ENCODE results near the gene ZNF800.
A peak's percentile ranks its signal among the peaks of the same experiment; 100 is the strongest.
"Not testable (repeated sequence)": the region's sequence is repeated elsewhere in the genome, so short reads cannot be mapped to it uniquely, and the experiment has no call there.

ZNF800 gene

DNA sequence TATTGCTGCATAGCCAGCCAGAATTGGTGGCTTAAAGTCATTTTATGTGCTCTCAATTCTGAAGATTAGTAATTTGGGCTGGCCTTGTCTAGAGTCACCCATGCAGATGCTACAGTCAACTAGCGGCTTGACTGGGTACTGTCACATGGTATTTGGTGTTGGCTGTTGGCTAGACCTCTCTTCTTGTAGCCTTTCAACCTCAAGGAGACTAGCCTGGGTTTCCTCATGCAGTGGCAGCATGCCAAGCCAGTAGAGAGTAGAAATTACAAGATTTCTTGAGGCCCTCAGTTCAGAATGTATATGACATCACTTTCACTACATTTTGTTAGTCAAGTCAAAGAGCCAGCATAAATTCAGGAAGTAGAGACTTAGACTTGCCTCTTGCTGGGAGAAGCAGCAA lies 3.7 kb upstream of the ZNF800 start (continued):
- TF ChIP-seq, protein P1, sequence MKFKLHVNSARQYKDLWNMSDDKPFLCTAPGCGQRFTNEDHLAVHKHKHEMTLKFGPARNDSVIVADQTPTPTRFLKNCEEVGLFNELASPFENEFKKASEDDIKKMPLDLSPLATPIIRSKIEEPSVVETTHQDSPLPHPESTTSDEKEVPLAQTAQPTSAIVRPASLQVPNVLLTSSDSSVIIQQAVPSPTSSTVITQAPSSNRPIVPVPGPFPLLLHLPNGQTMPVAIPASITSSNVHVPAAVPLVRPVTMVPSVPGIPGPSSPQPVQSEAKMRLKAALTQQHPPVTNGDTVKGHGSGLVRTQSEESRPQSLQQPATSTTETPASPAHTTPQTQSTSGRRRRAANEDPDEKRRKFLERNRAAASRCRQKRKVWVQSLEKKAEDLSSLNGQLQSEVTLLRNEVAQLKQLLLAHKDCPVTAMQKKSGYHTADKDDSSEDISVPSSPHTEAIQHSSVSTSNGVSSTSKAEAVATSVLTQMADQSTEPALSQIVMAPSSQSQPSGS (tag by site-specific recombination; IDR thresholded peaks at IDR 0.05; ENCODE audit: low read depth): peak; percentile 84

DNA sequence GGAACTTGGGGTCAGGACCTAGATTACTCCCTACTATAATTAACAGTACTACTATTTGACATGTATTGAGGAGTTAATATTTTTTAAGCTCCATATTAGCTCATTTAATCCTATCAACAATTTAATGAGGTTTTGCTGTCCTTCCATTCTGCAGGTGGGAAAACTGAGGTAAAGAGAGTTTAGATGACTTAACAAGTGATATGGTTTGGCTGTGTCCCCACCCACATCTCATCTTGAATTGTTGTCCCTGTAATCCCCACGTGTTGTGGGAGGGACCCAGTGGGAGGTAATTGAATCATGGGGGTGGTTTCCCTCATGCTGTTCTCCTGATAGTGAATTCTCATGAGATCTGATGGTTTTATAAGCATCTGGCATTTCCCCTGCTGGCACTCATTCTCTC lies 2.6 kb upstream of the ZNF800 start:
- H3K9me3 ChIP-seq (ENCODE audit: control insufficient read depth, insufficient read depth, low read depth, low read length); H3K36me3 ChIP-seq (ENCODE audit: control insufficient read depth in 2 of 2, insufficient read depth in 1 of 2, low read length in 2 of 2); H3K27ac ChIP-seq (ENCODE audit: extremely low read depth, low read depth, low read length); H3K4me3 ChIP-seq (ENCODE audit: low read depth, low read length); H3K4me1 ChIP-seq (ENCODE audit: control insufficient read depth, insufficient read depth, low read length); POLR2A ChIA-PET: not testable (repeated sequence)
- CTCF ChIA-PET: interaction anchor here (1.0 kb wide), 1 partner anchor 9 kb away, joined by 3 read pairs; no protein-coding TSS in a partner anchor
- TF ChIP-seq SP2 (tag by site-specific recombination; IDR thresholded peaks at IDR 0.05): peak; percentile 13; the same call in 1 of the 2 replicates
- TF ChIP-seq ZFHX2 (tag by site-specific recombination; conservative IDR thresholded peaks at IDR 0.05): peak; percentile 98
- 0 out of 2 replicates have a peak, but pooled peaks have one; percentile 30 for TF ChIP-seq ZNF501 (tag by site-specific recombination; IDR thresholded peaks at IDR 0.05)
- peak; percentile 86 for TF ChIP-seq SP7 (tag by site-specific recombination; IDR thresholded peaks at IDR 0.05)
- TF ChIP-seq ZNF664 (tag by site-specific recombination; IDR thresholded peaks at IDR 0.05): peak; percentile 94
- peak; percentile 83 for TF ChIP-seq GLIS1 (tag by site-specific recombination; IDR thresholded peaks at IDR 0.05)
- peak; percentile 35; the same call in 1 of the 2 replicates for TF ChIP-seq KLF1 (tag by site-specific recombination; IDR thresholded peaks at IDR 0.05)
- TF ChIP-seq ZXDB (tag by site-specific recombination; IDR thresholded peaks at IDR 0.05): 0 out of 2 replicates have a peak, but pooled peaks have one; percentile 28
- TF ChIP-seq EGR2 (tag by site-specific recombination; IDR thresholded peaks at IDR 0.05; ENCODE audit: low read depth): peak; percentile 97
- TF ChIP-seq, protein P2, sequence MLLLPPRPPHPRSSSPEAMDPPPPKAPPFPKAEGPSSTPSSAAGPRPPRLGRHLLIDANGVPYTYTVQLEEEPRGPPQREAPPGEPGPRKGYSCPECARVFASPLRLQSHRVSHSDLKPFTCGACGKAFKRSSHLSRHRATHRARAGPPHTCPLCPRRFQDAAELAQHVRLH (tag by site-specific recombination; IDR thresholded peaks at IDR 0.05): peak; percentile 60; the same call in 1 of the 2 replicates
- peak; percentile 86 for TF ChIP-seq ZIC2 (tag by site-specific recombination; IDR thresholded peaks at IDR 0.05)
- TF ChIP-seq MZF1 (tag by site-specific recombination; IDR thresholded peaks at IDR 0.05; ENCODE audit: borderline replicate concordance): peak; percentile 57; the same call in 1 of the 2 replicates
- peak; percentile 65 for TF ChIP-seq WT1 (tag by site-specific recombination; IDR thresholded peaks at IDR 0.05)
- TF ChIP-seq, protein P3, sequence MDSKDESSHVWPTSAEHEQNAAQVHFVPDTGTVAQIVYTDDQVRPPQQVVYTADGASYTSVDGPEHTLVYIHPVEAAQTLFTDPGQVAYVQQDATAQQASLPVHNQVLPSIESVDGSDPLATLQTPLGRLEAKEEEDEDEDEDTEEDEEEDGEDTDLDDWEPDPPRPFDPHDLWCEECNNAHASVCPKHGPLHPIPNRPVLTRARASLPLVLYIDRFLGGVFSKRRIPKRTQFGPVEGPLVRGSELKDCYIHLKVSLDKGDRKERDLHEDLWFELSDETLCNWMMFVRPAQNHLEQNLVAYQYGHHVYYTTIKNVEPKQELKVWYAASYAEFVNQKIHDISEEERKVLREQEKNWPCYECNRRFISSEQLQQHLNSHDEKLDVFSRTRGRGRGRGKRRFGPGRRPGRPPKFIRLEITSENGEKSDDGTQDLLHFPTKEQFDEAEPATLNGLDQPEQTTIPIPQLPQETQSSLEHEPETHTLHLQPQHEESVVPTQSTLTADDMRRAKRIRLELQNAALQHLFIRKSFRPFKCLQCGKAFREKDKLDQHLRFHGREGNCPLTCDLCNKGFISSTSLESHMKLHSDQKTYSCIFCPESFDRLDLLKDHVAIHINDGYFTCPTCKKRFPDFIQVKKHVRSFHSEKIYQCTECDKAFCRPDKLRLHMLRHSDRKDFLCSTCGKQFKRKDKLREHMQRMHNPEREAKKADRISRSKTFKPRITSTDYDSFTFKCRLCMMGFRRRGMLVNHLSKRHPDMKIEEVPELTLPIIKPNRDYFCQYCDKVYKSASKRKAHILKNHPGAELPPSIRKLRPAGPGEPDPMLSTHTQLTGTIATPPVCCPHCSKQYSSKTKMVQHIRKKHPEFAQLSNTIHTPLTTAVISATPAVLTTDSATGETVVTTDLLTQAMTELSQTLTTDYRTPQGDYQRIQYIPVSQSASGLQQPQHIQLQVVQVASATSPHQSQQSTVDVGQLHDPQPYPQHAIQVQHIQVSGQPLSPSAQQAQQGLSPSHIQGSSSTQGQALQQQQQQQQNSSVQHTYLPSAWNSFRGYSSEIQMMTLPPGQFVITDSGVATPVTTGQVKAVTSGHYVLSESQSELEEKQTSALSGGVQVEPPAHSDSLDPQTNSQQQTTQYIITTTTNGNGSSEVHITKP (tag by site-specific recombination; IDR thresholded peaks at IDR 0.05): peak; percentile 14; the same call in 1 of the 2 replicates

DNA sequence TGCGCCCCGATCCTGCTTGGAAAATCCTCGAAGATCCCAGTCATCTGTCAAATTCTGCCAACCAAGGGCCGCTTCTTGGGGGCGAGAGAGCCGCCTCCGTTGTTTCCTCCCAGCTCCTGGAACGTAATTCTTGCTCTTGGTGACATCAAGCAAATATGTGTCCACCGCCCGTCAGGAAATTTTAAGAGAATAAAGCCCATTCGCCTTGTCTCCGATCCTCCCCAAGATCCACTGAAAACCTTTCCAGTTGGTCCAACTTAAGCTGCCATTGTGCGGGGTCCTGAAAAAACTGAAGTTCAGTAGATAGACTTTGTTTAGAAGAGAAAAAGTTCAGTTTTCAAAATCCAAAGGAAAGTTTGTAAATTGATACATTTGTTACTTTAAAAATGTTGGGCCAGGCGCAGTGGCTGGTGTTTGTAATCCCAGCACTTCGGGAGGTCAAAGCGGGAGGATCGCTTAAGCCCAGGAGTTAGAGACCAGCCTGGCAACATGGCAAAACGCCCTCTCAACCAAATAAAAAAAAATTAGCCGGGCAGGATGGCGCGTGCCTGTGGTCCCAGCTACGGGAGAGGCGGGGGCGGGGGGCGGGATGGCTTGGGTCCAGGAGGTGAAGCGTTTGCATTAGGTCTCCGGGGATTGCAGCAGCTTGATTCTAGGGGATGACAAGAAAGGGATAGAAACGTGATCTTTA lies 1.0 kb upstream of the ZNF800 start:
- POLR2A ChIA-PET: interaction anchor here (0.6 kb wide), 2 partner anchors 10 to 29 kb away, joined by 3 read pairs; no protein-coding TSS in a partner anchor
- peak overlapping the region; percentile 97 for H3K4me3 ChIP-seq (ENCODE audit: low read depth, low read length)
- peak overlapping the region; percentile 57; the same call in 1 of the 2 replicates for H3K27ac ChIP-seq (ENCODE audit: extremely low read depth, low read depth, low read length)
- H3K4me1 ChIP-seq (ENCODE audit: control insufficient read depth, insufficient read depth, low read length): peaks cover 3% of the 10 kb centered on the region; the same call in 1 of the 2 replicates
- H3K36me3 ChIP-seq (ENCODE audit: control insufficient read depth in 2 of 2, insufficient read depth in 1 of 2, low read length in 2 of 2): peaks cover 0 to 16% of the 10 kb centered on the region in 2 experiments; a peak in 1 of 3 replicates
- CTCF ChIA-PET: interaction anchor here (0.6 to 1.1 kb wide), 4 partner anchors 11 to 47 kb away, joined by 3 to 4 read pairs (median 4); no protein-coding TSS in a partner anchor
- no peaks in the 10 kb centered on the region for H3K9me3 ChIP-seq (ENCODE audit: control insufficient read depth, insufficient read depth, low read depth, low read length)
- no peak for TF ChIP-seq ZSCAN23 (tag by site-specific recombination; IDR thresholded peaks at IDR 0.05)
- 0 out of 2 replicates have a peak, but pooled peaks have one; percentile 5 for TF ChIP-seq ZNF366 (tag by site-specific recombination; conservative IDR thresholded peaks at IDR 0.05)
- peak; percentile 58 for TF ChIP-seq OSR2 (tag by site-specific recombination; IDR thresholded peaks at IDR 0.05)
- TF ChIP-seq ZBTB20 (tag by site-specific recombination; IDR thresholded peaks at IDR 0.05): 0 out of 2 replicates have a peak, but pooled peaks have one; percentile 58
- peak; percentile 87 for TF ChIP-seq ZBTB17 (tag by site-specific recombination; IDR thresholded peaks at IDR 0.05)
- peak; percentile 85 for TF ChIP-seq ZNF335 (tag by site-specific recombination; conservative IDR thresholded peaks at IDR 0.05)
- 0 out of 2 replicates have a peak, but pooled peaks have one; percentile 36 for TF ChIP-seq GLIS2 (tag by site-specific recombination; IDR thresholded peaks at IDR 0.05)
- TF ChIP-seq ZNF843 (tag by site-specific recombination; IDR thresholded peaks at IDR 0.05): peak; percentile 62
- TF ChIP-seq KLF8 (tag by site-specific recombination; IDR thresholded peaks at IDR 0.05): peak; percentile 63; the same call in 1 of the 2 replicates

Measured in HEK293 (cell line).